HG02759 (cell line): ENCODE data around the gene MEGF8.
A peak's percentile ranks its signal among the peaks of the same experiment; 100 is the strongest.

ENCODE experiments used
- ATAC-seq: cut with Tn5 transposase; IDR thresholded peaks from one replicate; pipeline ENCODE4 v1.9.1; 2021; ENCODE audit warnings: mild to moderate bottlenecking, moderate library complexity; ENCODE audit not compliant: unreplicated experiment

The MEGF8 gene

DNA sequence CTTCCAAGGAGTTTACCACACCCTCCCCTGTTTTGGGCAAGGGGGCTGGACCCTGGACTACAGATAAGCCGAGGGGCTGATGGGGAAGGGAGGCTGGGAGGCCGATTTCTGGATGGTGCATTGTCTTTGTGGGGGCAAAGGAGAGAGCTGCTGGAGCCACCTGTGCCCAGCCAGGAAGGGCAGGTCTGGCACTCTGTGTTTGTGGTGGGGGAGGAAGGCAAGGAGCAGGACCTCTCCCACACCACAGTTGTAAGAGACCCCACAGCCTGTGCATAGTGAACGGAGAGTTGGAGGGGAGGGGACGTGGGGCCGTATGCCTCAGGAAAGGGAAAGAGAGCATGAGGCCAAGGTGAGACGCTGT lies 39.5 kb upstream of the MEGF8 start:
- ATAC-seq: no peak

DNA sequence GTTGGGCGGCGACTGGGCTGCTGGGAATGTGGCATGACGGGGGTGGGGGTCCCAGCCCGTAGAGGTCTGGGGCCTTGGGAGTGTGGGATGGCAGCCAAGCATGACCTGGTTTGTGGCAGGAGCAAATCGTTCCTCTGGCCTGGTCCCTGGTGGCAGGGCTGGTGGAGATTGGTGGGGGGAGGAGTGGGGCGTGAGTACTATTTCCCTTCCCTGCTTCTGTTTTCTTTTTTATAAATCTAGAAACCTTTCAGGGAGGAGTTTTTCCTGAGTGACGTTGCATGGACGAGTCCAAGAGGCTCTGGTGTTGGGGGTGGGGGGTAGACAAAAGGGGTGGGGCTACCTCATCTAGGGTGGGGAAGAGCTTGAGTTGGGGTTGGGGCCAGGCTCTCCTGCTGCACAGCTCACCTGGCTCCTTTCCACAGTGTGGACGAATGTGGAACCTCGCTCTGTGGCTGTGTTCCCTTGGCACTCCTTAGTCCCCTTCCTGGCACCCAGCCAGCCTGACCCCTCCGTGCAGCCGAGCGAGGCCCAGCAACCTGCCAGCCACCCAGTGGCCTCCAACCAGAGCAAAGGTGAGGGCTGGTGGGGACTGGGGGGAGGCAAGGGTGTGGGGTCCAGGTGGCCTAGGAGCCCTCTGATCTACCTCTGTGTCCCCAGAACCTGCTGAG lies 39.0 kb upstream of the MEGF8 start:
- no peak for ATAC-seq

DNA sequence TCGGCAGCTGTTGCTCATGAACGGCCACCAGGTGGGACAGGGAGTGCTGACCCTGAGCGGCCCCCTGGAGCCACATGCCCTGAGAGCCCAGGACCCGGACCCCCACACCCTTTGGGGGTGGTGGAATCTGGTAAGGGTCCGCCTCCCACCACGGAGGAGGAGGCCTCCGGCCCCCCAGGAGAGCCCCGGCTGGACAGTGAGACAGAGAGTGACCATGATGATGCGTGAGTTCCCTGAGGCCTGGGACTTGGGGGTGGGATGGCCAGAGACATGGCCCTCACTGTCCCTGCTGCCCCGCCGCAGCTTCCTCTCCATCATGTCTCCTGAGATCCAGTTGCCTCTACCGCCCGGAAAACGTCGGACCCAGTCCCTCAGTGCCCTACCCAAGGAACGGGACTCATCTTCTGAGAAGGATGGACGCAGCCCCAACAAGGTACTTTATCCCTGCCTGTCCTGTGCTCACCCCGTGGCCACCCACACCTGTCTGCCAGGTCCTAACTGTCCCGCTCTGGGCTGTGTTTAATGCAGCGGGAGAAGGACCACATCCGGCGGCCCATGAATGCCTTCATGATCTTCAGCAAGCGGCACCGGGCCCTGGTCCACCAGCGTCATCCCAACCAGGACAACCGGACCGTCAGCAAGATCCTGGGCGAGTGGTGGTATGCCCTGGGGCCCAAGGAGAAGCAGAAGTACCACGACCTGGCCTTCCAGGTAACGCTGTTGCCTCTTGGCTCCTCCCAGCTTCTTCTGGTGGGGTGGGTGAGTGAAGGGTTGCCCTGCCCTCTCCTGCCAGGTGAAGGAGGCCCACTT lies 38.2 kb upstream of the MEGF8 start:
- ATAC-seq: no peak

DNA sequence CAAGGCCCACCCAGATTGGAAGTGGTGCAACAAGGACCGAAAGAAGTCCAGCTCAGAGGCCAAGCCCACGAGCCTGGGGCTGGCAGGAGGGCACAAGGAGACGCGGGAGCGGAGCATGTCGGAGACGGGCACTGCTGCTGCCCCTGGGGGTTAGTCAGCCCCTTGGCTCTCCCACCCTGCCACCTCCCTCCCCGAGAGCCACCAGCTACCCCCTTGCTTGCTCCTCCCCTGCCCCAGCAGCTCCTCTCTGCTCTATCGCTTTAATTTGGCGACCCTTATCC lies 37.7 kb upstream of the MEGF8 start:
- no peak for ATAC-seq

DNA sequence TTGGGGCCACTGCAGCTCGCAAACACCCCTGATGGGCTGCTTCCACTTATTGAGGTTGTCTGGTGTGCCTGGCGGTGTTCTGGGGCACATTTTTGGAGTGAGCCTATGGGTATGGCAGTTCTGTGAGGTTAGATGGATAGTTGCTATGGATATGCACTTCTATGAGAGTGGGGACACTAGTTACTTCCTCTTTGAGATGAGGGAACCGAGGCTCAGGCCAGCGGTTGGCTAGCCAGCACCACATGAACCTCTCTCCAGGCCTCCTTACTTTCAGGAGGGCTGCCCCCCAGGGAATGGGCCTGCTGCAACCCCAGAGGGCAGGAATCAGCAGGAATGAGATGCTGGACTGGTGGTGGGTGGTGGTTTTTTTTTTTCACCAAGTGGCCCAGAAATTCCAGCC lies 37.0 kb upstream of the MEGF8 start:
- ATAC-seq: no peak

DNA sequence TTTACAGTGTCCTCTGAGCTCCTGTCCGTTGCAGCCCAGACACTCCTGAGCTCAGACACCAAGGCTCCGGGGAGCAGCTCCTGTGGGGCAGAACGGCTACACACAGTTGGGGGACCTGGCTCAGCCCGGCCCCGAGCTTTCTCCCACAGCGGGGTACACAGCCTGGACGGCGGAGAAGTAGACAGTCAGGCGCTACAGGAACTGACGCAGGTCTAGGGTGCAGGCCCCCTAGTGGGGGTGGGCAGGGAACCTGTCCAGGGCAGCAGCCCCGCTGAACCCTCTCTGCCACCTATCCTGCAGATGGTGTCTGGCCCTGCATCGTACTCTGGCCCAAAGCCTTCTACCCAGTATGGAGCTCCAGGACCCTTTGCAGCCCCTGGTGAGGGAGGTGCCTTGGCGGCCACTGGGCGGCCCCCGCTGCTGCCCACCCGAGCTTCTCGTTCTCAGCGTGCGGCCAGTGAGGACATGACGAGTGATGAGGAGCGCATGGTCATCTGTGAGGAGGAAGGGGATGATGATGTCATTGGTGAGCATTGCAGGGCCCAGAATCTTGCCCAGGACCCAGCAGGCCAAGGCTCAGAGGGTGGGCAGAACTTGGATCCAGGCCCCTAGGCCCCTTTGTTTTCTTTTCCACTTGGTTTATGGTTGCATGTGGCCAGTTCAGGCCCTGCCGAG lies 36.4 kb upstream of the MEGF8 start:
- ATAC-seq: no peak

DNA sequence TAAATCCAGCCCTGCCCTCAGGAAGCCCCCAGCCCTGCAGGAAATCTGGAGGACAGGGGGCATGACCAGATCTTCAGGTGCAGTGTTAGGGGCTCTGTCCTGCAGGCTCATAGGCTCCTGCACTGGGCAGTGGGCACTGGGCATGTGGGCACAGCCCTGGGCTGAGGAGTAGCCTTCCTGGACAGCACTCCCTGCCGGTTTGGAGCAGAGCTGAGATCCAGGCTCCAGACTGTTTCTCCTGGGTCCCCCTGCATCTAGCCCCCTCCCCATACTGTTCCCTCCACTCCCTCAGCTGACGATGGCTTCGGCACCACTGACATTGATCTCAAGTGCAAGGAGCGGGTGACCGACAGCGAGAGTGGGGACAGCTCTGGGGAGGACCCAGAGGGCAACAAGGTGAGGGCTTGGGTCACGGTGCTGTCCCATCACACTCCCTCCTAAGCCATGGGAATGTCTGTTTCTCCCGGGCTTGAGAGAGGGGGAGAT lies 35.8 kb upstream of the MEGF8 start:
- ATAC-seq: no peak

DNA sequence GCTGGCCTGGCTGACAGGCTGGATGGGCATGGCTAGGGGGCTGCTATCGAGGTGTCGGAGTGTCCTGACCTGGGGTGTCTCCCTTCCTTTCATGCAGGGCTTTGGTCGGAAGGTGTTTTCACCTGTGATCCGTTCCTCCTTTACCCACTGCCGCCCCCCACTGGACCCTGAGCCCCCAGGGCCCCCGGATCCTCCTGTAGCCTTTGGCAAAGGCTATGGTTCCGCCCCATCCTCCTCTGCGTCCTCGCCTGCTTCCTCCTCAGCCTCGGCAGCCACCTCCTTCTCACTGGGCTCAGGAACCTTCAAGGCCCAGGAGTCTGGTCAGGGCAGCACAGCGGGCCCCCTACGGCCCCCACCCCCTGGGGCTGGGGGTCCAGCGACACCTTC lies 35.3 kb upstream of the MEGF8 start:
- ATAC-seq: no peak

DNA sequence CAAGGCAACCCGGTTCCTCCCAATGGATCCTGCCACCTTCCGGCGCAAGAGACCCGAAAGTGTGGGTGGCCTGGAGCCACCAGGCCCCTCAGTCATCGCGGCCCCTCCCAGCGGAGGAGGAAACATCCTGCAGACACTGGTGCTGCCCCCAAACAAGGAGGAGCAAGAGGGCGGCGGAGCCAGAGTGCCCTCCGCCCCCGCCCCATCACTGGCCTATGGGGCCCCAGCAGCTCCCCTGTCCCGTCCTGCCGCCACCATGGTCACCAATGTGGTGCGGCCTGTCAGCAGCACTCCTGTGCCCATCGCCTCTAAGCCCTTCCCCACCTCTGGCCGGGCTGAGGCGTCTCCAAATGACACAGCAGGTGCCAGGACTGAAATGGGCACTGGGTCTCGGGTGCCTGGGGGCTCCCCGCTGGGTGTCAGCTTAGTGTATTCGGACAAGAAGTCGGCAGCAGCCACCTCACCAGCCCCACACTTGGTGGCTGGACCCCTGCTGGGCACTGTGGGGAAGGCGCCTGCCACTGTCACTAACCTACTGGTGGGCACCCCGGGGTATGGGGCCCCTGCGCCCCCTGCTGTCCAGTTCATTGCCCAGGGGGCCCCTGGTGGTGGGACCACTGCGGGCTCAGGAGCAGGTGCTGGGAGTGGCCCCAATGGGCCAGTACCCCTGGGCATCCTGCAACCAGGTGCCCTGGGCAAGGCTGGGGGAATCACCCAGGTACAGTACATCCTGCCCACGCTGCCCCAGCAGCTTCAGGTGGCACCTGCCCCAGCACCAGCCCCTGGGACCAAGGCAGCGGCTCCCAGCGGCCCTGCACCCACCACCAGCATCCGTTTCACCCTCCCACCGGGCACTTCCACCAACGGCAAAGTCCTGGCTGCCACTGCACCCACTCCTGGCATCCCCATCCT lies 34.7 kb upstream of the MEGF8 start:
- no peak for ATAC-seq

DNA sequence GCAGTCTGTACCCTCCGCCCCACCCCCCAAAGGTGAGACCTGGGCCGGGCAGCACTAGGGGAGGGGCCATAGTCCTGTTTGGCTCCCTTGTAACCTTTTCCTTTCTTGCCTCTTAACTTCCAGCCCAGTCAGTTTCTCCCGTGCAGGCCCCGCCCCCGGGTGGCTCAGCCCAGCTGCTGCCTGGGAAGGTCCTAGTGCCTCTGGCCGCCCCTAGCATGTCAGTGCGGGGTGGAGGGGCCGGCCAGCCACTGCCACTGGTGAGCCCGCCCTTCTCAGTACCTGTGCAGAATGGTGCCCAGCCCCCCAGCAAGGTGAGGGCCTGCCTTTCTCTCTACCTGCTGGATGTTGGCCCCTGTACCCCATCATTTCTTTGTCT lies 34.0 kb upstream of the MEGF8 start:
- ATAC-seq: no peak

DNA sequence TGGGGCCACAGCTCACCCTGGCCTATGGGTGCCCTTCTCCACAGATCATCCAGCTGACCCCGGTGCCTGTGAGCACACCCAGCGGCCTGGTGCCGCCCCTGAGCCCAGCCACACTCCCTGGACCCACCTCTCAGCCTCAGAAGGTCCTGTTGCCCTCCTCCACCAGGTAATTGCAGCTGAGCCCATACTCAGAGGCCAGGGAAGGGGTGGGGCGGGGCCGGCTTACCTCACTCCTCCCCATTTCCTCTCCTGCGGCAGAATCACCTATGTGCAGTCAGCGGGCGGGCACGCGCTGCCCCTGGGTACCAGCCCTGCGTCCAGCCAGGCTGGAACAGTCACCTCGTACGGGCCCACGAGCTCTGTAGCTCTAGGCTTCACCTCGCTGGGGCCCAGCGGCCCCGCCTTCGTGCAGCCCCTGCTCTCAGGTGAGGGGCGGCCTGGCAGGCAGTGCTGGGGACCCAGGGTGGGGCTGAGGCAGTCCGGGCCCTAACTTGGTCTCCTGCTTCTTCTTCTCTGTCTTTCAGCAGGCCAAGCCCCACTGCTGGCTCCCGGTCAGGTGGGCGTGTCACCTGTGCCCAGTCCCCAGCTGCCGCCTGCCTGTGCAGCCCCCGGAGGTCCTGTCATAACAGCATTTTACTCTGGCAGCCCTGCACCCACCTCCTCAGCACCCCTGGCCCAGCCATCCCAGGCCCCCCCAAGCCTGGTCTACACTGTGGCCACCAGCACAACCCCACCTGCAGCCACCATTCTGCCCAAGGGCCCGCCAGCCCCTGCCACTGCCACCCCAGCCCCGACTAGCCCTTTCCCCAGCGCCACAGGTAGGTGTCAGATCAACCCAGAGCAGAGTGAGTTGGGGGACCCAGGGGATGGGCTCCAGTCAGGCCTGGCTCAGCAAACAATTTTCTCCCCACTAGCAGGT lies 33.1 kb upstream of the MEGF8 start:
- no peak for ATAC-seq

DNA sequence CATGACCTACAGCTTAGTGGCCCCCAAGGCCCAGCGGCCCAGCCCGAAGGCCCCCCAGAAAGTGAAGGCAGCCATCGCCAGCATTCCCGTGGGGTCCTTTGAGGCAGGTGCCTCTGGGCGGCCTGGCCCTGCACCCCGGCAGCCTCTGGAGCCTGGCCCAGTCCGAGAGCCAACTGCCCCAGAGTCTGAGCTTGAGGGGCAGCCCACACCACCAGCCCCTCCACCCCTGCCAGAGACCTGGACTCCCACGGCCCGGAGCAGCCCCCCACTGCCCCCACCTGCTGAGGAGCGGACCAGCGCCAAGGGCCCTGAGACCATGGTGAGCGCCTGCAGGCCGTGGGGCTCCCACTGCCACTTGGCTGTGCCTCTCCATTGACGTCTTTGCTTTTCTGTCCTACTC lies 32.5 kb upstream of the MEGF8 start:
- no peak for ATAC-seq

DNA sequence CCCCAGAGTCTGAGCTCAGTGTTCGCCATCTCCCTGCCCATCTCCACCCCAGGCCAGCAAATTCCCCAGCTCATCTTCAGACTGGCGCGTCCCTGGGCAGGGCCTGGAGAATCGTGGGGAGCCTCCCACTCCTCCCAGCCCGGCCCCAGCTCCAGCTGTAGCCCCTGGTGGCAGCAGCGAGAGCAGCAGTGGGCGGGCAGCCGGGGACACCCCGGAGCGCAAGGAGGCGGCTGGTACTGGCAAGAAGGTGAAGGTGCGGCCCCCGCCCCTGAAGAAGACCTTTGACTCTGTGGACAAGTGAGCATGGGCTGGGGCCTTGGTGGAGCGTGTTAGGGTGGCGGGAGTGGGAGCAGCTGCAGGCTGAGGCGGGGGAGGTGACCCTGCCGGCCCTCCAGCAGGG lies 31.9 kb upstream of the MEGF8 start:
- ATAC-seq: no peak

DNA sequence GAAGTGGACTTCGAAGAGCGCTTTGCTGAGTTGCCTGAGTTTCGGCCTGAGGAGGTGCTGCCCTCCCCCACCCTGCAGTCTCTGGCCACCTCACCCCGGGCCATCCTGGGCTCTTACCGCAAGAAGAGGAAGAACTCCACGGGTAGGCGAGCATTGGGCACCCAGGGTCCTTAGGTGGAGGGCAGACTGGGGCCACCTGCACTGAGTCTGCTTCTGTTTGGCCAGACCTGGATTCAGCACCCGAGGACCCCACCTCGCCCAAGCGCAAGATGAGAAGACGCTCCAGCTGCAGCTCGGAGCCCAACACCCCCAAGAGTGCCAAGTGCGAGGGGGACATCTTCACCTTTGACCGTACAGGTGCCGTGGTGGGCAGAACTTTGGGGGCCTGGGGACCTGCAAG lies 31.5 kb upstream of the MEGF8 start:
- no peak for ATAC-seq

DNA sequence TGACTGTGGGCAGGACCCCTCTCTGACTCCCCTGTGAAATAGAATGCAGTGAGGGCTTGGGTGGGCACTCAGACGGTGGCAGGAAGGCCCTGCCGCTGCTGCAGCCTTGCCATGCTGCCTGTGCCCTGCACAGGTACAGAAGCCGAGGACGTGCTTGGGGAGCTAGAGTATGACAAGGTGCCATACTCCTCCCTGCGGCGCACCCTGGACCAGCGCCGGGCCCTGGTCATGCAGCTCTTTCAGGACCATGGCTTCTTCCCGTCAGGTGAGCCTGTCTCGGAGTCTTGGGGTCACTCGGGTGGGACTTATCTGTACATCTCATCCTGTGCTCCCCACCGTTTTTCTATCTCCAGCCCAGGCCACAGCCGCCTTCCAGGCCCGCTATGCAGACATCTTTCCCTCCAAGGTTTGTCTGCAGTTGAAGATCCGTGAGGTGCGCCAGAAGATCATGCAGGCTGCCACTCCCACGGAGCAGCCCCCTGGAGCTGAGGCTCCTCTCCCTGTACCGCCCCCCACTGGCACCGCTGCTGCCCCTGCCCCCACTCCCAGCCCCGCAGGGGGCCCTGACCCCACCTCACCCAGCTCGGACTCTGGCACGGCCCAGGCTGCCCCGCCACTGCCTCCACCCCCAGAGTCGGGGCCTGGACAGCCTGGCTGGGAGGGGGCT lies 30.8 kb upstream of the MEGF8 start:
- ATAC-seq: no peak

DNA sequence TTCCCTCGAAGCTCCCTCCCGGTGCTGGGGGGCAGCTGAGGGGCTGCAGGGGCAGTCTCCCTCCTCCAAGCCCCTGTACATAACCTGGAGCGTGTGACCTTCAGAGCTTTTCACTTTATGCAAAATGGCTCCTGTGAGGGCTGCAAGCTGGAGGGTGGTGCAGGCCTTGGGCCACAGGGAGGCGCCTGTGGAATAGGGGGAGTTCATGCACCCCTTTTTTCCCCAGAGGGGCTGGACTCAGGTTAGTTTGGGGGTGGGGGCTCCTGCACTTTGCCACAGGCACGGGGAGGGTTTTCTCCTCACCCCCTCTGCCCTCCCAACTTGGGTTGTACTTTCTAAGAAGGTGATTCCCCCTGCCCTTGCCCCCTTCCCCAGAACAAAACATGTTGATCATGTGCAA lies 30.1 kb upstream of the MEGF8 start:
- ATAC-seq: no peak

DNA sequence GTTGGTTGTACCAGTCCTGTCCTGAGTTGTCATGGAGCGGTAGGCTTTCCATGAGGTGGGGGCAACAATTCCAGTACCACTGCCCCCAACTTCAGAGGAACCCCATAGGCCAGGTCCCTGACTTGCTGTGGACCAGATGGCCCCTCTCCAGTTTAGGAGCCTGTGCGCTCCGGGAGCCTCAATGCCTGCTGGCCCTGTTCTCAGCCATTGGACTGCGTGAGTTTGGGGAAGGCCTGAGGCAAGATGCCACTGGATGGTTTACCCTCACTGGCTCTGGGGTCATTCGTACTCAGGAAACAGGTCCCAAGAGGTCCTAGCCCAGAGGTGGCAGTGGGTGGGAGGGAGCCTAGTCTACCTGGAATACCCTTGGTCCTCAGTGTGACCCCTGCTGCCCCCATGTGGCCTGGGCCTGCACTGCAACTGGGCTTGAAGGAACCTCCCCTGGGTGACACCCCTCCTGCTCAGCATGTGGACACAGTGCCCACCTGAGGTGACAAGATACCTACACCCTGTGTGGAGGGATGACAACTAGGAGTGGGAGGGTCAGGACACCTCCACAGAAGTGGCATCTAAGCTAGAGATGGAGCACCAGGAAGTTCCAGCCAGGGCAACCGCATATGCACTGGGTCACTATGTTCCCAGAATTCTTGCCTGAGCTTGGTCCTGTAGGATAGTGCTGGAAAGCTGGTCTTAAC lies 29.5 kb upstream of the MEGF8 start:
- no peak for ATAC-seq

DNA sequence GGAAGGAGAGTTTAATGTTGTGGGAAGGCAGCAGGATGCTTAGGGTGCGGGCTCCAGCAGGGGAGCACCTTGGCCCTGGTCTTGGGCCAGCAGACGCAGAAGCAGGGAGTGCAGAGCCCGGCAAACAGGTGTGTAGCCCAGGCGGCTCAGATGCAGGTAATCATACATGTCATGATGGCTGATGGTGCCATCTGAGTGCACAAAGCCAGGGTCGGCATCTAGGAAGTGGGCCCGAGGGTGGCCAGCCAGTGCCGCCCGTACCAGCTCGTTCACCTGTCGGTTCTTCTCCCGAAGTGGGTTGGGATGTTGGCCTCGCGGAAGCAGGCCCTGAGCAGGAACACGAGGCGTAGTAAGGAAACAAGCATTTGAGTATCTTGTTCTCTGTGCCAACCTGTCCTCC lies 28.4 kb upstream of the MEGF8 start:
- no peak for ATAC-seq

DNA sequence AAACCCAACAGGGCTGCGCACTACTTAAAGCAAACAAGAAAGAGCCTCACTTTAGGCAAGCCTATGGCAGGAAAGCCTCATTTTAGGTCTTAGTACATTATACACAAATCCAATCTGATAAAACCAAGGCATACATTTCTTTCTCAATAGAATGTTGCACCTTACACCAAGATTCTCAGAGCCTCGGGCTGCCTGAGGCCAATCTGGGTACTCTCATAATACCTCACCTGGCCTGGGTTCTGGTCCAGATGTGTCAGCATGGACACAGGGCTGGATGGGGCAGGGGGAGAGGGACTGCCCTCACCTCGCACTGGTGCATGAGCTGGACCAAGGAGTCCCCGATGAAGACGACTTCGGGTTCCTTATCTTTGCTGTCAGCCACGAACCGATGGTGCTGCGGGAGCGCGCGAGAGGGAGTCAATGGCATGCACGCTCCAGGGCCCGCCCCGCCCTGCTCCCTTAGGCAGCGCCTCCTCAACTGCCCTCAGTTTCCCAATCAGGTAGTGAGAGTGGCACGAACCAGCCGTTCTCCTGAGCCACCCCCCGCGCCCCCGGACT lies 23.7 kb upstream of the MEGF8 start, which contains the start of gene PRR19:
PRR19 (plus strand) TSS at position 487 of the 558 bp plus-strand sequence. CDS start 7,453 bp downstream, outside the sequence.
- ATAC-seq: peak; percentile 12
